Activated T-helper 1 cell treated with anti-CD3 and anti-CD28 coated beads, Interleukin-12 subunit alpha, Interleukin-12 subunit beta, Interleukin-2, Interleukin-4 antibody, amounts not matched to agents 30 ng/mL and 10 ng/mL and 1 ng/mL, durations not matched to agents 14 hours and 24 hours and 36 hours (primary cell): ENCODE data around the gene OAF. TPM values are rescaled to one million over a fixed set of nuclear protein-coding genes. Genes with fewer than 3 reads are reported as not detected.
"Not testable (repeated sequence)": the region's sequence is repeated elsewhere in the genome, so short reads cannot be mapped to it uniquely, and the experiment has no call there.

ENCODE experiments used
- DNase-seq: peaks from one replicate; pipeline ENCODE4 v3.0.0; 2021; ENCODE audit warnings: low spot score
- H3K27ac Mint-ChIP-seq: one replicate; pipeline ENCODE4 v1.8.0; 2021; ENCODE audit warnings: mild to moderate bottlenecking, mixed read lengths
- H3K27me3 Mint-ChIP-seq: one replicate; pipeline ENCODE4 v1.8.0; 2022; ENCODE audit warnings: mild to moderate bottlenecking, moderate library complexity, mixed read lengths; ENCODE audit not compliant: insufficient read depth
- H3K36me3 Mint-ChIP-seq: one replicate; pipeline ENCODE4 v1.8.0; 2021; ENCODE audit warnings: low read depth, mixed read lengths
- H3K4me1 Mint-ChIP-seq: one replicate; pipeline ENCODE4 v1.8.0; 2021; ENCODE audit warnings: low read depth, mixed read lengths
- H3K4me3 Mint-ChIP-seq: one replicate; pipeline ENCODE4 v1.8.0; 2021; ENCODE audit warnings: mild to moderate bottlenecking, moderate library complexity, mixed read lengths
- H3K9me3 Mint-ChIP-seq: one replicate; pipeline ENCODE4 v1.8.0; 2021; ENCODE audit warnings: mixed read lengths
- intact Hi-C: fragments of 100-400 bp; cut with micrococcal nuclease; formaldehyde crosslinking; loops from one replicate; pipeline ENCODE4 v1.15.1; 2024
- total RNA-seq: library from RNA; stranded (reverse); gene quantifications from 2 replicates; pipeline ENCODE4 v1.2.3, GENCODE V29; 2022

OAF gene
- total RNA-seq, 1 donor from 2014 or later, result 6.7 TPM

- peaks cover 54% of the 10 kb centered on the region for H3K27me3 Mint-ChIP-seq
- peaks cover 3% of the 10 kb centered on the region for H3K9me3 Mint-ChIP-seq
- peaks cover 56% of the 10 kb centered on the region for H3K4me1 Mint-ChIP-seq
- DNase-seq, result no peak
- H3K36me3 Mint-ChIP-seq, result peaks cover 2% of the 10 kb centered on the region
- intact Hi-C loops, result loop anchor here (2.0 kb wide), 1 partner anchor 87 kb away; the partner anchor contains the start of gene ARHGEF12
- H3K27ac Mint-ChIP-seq, result peak overlapping the region; percentile 84
- H3K4me3 Mint-ChIP-seq, result peak overlapping the region; percentile 69
Observed at GRCh38 chr11:120249279-120250262, 38.7 kb downstream of the OAF start.

GRCh38 chr11:120253377-120253776 lies 42.5 kb downstream of the OAF start:
- H3K27ac Mint-ChIP-seq, result not testable (repeated sequence)

GRCh38 chr11:120254788-120255518 lies 44.1 kb downstream of the OAF start:
- intact Hi-C loops, result no loop called here
- H3K36me3 Mint-ChIP-seq, result no peaks in the 10 kb centered on the region
- DNase-seq, result no peak
- peaks cover 75% of the 10 kb centered on the region for H3K27me3 Mint-ChIP-seq
- peaks cover 3% of the 10 kb centered on the region for H3K9me3 Mint-ChIP-seq
- H3K27ac Mint-ChIP-seq, result no peak overlapping the region
- H3K4me1 Mint-ChIP-seq, result peaks cover 12% of the 10 kb centered on the region
- H3K4me3 Mint-ChIP-seq, result no peak overlapping the region

More at GRCh38 chr11:120253377-120253776, 42.5 kb downstream of the OAF start:
- H3K9me3 Mint-ChIP-seq, intact Hi-C loops, H3K36me3 Mint-ChIP-seq, H3K4me3 Mint-ChIP-seq, DNase-seq: not testable (repeated sequence)
- Mint-ChIP-seq H3K27me3 (peaks cover 73% of the 10 kb centered on the region), H3K4me1 (peaks cover 28% of the 10 kb centered on the region)

GRCh38 chr11:120255519-120255866 lies 44.7 kb downstream of the OAF start:
- Mint-ChIP-seq H3K4me3 (no peak overlapping the region), H3K4me1 (peaks cover 8% of the 10 kb centered on the region), H3K9me3 (no peaks in the 10 kb centered on the region), H3K27me3 (peaks cover 73% of the 10 kb centered on the region), H3K27ac (no peak overlapping the region), H3K36me3 (no peaks in the 10 kb centered on the region)
- DNase-seq, result no peak
- intact Hi-C loops, result no loop called here

- DNase-seq, result no peak
- no peak overlapping the region for H3K4me3 Mint-ChIP-seq
- peaks cover 8% of the 10 kb centered on the region for H3K4me1 Mint-ChIP-seq
- H3K9me3 Mint-ChIP-seq, result no peaks in the 10 kb centered on the region
- H3K27me3 Mint-ChIP-seq, result peaks cover 76% of the 10 kb centered on the region
- intact Hi-C loops, result no loop called here
- H3K27ac Mint-ChIP-seq, result no peak overlapping the region
- no peaks in the 10 kb centered on the region for H3K36me3 Mint-ChIP-seq
Observed at GRCh38 chr11:120256178-120256577, 45.3 kb downstream of the OAF start.

GRCh38 chr11:120256779-120257178 lies 45.9 kb downstream of the OAF start:
- Mint-ChIP-seq H3K27me3 (peaks cover 77% of the 10 kb centered on the region), H3K36me3 (no peaks in the 10 kb centered on the region), H3K4me3 (no peak overlapping the region), H3K9me3 (no peaks in the 10 kb centered on the region), H3K4me1 (peaks cover 8% of the 10 kb centered on the region), H3K27ac (no peak overlapping the region)
- intact Hi-C loops, result no loop called here
- DNase-seq, result no peak

- no peaks in the 10 kb centered on the region for H3K36me3 Mint-ChIP-seq
- H3K9me3 Mint-ChIP-seq, result no peaks in the 10 kb centered on the region
- H3K4me3 Mint-ChIP-seq, result no peak overlapping the region
- no peak for DNase-seq
- H3K27me3 Mint-ChIP-seq, result peaks cover 71% of the 10 kb centered on the region
- intact Hi-C loops, result no loop called here
- H3K4me1 Mint-ChIP-seq, result peaks cover 8% of the 10 kb centered on the region
- H3K27ac Mint-ChIP-seq, result no peak overlapping the region
Observed at GRCh38 chr11:120257346-120257745, 46.5 kb downstream of the OAF start.

- H3K36me3 Mint-ChIP-seq, result no peaks in the 10 kb centered on the region
- no peak for DNase-seq
- H3K4me3 Mint-ChIP-seq, result no peak overlapping the region
- intact Hi-C loops, result no loop called here
- peaks cover 8% of the 10 kb centered on the region for H3K4me1 Mint-ChIP-seq
- peaks cover 75% of the 10 kb centered on the region for H3K27me3 Mint-ChIP-seq
- no peaks in the 10 kb centered on the region for H3K9me3 Mint-ChIP-seq
- no peak overlapping the region for H3K27ac Mint-ChIP-seq
Observed at GRCh38 chr11:120258661-120259060, 47.8 kb downstream of the OAF start.

- intact Hi-C loops, result no loop called here
- peaks cover 74% of the 10 kb centered on the region for H3K27me3 Mint-ChIP-seq
- H3K36me3 Mint-ChIP-seq, result no peaks in the 10 kb centered on the region
- H3K27ac Mint-ChIP-seq, result no peak overlapping the region
- H3K4me1 Mint-ChIP-seq, result peaks cover 8% of the 10 kb centered on the region
- no peak overlapping the region for H3K4me3 Mint-ChIP-seq
- no peaks in the 10 kb centered on the region for H3K9me3 Mint-ChIP-seq
- no peak for DNase-seq
Observed at GRCh38 chr11:120259241-120259640, 48.4 kb downstream of the OAF start.

- intact Hi-C loops, result no loop called here
- peaks cover 73% of the 10 kb centered on the region for H3K27me3 Mint-ChIP-seq
- no peaks in the 10 kb centered on the region for H3K36me3 Mint-ChIP-seq
- H3K9me3 Mint-ChIP-seq, result no peaks in the 10 kb centered on the region
- no peak for DNase-seq
- H3K4me1 Mint-ChIP-seq, result peaks cover 8% of the 10 kb centered on the region
- H3K4me3 Mint-ChIP-seq, result no peak overlapping the region
- H3K27ac Mint-ChIP-seq, result no peak overlapping the region
Observed at GRCh38 chr11:120259988-120260565, 49.2 kb downstream of the OAF start.

- no peaks in the 10 kb centered on the region for H3K36me3 Mint-ChIP-seq
- H3K27ac Mint-ChIP-seq, result no peak overlapping the region
- no peaks in the 10 kb centered on the region for H3K9me3 Mint-ChIP-seq
- H3K4me1 Mint-ChIP-seq, result peaks cover 2% of the 10 kb centered on the region
- H3K27me3 Mint-ChIP-seq, result peaks cover 73% of the 10 kb centered on the region
- H3K4me3 Mint-ChIP-seq, result no peak overlapping the region
- intact Hi-C loops, result no loop called here
- DNase-seq, result no peak
Observed at GRCh38 chr11:120260616-120261015, 49.8 kb downstream of the OAF start.

- Mint-ChIP-seq H3K4me3 (no peak overlapping the region), H3K27ac (no peak overlapping the region), H3K9me3 (no peaks in the 10 kb centered on the region), H3K27me3 (peaks cover 72% of the 10 kb centered on the region), H3K4me1 (no peaks in the 10 kb centered on the region), H3K36me3 (no peaks in the 10 kb centered on the region)
- no peak for DNase-seq
- intact Hi-C loops, result no loop called here
Observed at GRCh38 chr11:120261321-120261720, 50.5 kb downstream of the OAF start.

- Mint-ChIP-seq H3K27me3 (peaks cover 72% of the 10 kb centered on the region), H3K27ac (no peak overlapping the region), H3K4me1 (no peaks in the 10 kb centered on the region), H3K36me3 (no peaks in the 10 kb centered on the region), H3K4me3 (no peak overlapping the region), H3K9me3 (no peaks in the 10 kb centered on the region)
- intact Hi-C loops, result no loop called here
- no peak for DNase-seq
Observed at GRCh38 chr11:120261931-120262330, 51.1 kb downstream of the OAF start.
